Gastroesophageal sphincter (tissue), 4 donors: Measurements from ENCODE around the gene RABIF. TPM values are rescaled to one million over a fixed set of nuclear protein-coding genes. Genes with fewer than 3 reads are reported as not detected.

Experiments used
- ATAC-seq: fragments of 150-250 bp; one replicate; pipeline ENCODE4 v1.9.1; 2016; ENCODE audit warnings: mild to moderate bottlenecking, moderate library complexity
- H3K27ac ChIP-seq, 4 donors: fragments of 200-600 bp; sonication (generic) in 3 of 4; 1 replicate in 3 of 4; 2 replicates in 1 of 4; pipeline ENCODE4 v1.5.1; 2016 to 2019
- H3K27me3 ChIP-seq: fragments of 200-600 bp; sonication (generic); one replicate; pipeline ENCODE4 v1.5.1; 2019
- H3K36me3 ChIP-seq, 2 donors: fragments of 200-600 bp; sonication (generic); one replicate each; pipeline ENCODE4 v1.5.1; 2019; ENCODE audit warnings: control low read depth in 1 of 2
- H3K4me1 ChIP-seq, 3 donors: fragments of 200-600 bp; sonication (generic); 1 replicate in 2 of 3; 2 replicates in 1 of 3; pipeline ENCODE4 v1.5.1; 2016 to 2019; ENCODE audit warnings: control low read depth in 2 of 3
- H3K4me3 ChIP-seq, 2 donors: fragments of 200-600 bp; sonication (generic); one replicate each; pipeline ENCODE4 v1.5.1; 2019; ENCODE audit warnings: mild to moderate bottlenecking in 1 of 2, moderate library complexity in 1 of 2
- H3K9me3 ChIP-seq, 3 donors: fragments of 200-600 bp; sonication (generic); one replicate each; pipeline ENCODE4 v1.5.1; 2017 to 2019; ENCODE audit warnings: control low read depth in 2 of 3
- EP300 ChIP-seq: sonication (generic); formaldehyde crosslinking; IDR thresholded peaks from one replicate; pipeline ENCODE4 v1.6.1; 2017; ENCODE audit warnings: antibody characterized with exemption, mild to moderate bottlenecking
- POLR2A ChIP-seq, 2 donors: fragments of 450-650 bp; IDR thresholded peaks; one replicate each; pipeline ENCODE4 v1.6.1; 2017; ENCODE audit warnings: antibody characterized with exemption in 2 of 2, mild to moderate bottlenecking in 2 of 2, moderate library complexity in 1 of 2
- POLR2AphosphoS5 ChIP-seq: sonication (generic); formaldehyde crosslinking; IDR thresholded peaks from one replicate; pipeline ENCODE4 v1.6.1; 2017; ENCODE audit warnings: antibody characterized with exemption
- WGBS, 2 donors: methylation state at CpG; one replicate each; pipeline ENCODE4 v1.1.5; 2018; ENCODE audit warnings: low coverage in 1 of 2; 5-methylcytosine and 5-hydroxymethylcytosine counted together
- total RNA-seq, 4 donors: library from RNA; depleted of rRNA; stranded (reverse); fragments of >200 nt; gene quantifications; one replicate each; pipeline ENCODE4 v1.1.0, GENCODE V29; 2016
- TF ChIP-seq, protein P1 (sequence below), 4 experiments: fragments of 200-600 bp in 2 of 4; fragments of 450-650 bp in 2 of 4; sonication (generic) in 1 of 4; IDR thresholded peaks; one replicate each; pipeline ENCODE4 v1.5.1; 2017 to 2019; ENCODE audit warnings: antibody characterized with exemption in 4 of 4, mild to moderate bottlenecking in 2 of 4, moderate library complexity in 2 of 4

RABIF gene
- total RNA-seq, 4 donors from 2014 or later: 4.7 to 7.3 (median 6.1) TPM

DNA sequence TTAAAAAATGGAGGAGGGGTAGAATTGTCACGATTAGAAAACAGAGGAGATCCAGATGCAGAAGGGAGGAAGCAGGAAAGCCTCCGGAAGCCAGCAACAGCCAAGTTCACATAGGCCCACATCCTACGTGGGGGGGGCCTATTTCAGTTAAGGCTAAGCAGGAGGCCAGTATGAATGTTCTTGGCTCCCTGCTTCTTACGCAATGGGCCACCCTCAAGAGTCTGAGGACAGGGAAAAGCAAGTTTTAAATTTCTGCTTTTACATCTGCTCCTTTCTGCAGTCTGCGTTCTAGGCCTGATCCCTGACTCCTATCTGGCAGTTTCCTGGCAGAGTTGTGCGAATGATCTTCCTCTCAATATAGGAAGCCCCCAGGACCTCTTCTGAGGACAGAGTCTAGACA is 30.6 kb downstream of the RABIF start:
- H3K4me1 ChIP-seq: peaks cover 0 to 23% (median 3%) of the 10 kb centered on the region in 3 donors
- H3K9me3 ChIP-seq: no peaks in the 10 kb centered on the region
- peak; percentile 77 for ATAC-seq
- H3K27ac ChIP-seq: peak overlapping the region in 2 of 4 donors; percentile 44 to 64
- no peaks in the 10 kb centered on the region for H3K27me3 ChIP-seq
- no peaks in the 10 kb centered on the region for H3K36me3 ChIP-seq
- TF ChIP-seq POLR2AphosphoS5: peak; percentile 36
- no peak for TF ChIP-seq POLR2A (IDR thresholded peaks at IDR 0.05)
- no peak for TF ChIP-seq EP300
- TF ChIP-seq, protein P1, sequence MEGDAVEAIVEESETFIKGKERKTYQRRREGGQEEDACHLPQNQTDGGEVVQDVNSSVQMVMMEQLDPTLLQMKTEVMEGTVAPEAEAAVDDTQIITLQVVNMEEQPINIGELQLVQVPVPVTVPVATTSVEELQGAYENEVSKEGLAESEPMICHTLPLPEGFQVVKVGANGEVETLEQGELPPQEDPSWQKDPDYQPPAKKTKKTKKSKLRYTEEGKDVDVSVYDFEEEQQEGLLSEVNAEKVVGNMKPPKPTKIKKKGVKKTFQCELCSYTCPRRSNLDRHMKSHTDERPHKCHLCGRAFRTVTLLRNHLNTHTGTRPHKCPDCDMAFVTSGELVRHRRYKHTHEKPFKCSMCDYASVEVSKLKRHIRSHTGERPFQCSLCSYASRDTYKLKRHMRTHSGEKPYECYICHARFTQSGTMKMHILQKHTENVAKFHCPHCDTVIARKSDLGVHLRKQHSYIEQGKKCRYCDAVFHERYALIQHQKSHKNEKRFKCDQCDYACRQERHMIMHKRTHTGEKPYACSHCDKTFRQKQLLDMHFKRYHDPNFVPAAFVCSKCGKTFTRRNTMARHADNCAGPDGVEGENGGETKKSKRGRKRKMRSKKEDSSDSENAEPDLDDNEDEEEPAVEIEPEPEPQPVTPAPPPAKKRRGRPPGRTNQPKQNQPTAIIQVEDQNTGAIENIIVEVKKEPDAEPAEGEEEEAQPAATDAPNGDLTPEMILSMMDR (IDR thresholded peaks at IDR 0.05): no peak
- no peak overlapping the region for H3K4me3 ChIP-seq
- 54 to 60% methylated on average over 2 to 5 of the region's 6 CpGs for WGBS, 2 donors

DNA sequence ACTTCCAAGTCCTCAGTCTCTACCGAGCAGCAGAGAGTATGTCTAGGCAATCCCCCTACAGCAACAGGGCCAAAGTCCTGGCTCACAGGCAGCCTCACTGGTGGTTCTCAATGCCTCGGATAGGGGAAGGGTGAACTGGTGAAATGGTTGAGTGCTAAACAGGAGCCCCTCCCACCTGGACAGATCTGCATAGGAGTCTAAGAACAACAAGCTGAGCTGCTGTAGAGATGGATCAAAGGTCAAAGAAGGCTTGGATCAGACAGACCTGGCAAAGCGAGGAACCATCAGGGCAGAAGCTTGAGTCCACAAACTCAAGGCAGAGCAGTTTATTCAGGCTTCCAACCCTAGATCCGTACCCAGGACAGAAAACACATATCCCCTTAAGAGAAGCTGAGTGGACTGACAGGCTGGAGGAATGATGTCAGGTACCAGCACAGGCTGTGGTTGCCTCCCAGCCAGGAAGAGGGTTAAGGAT is 31.8 kb downstream of the RABIF start:
- no peak for TF ChIP-seq POLR2AphosphoS5
- TF ChIP-seq EP300: no peak
- TF ChIP-seq, protein P1 (IDR thresholded peaks at IDR 0.05): no peak
- TF ChIP-seq POLR2A (IDR thresholded peaks at IDR 0.05): no peak
- Histone ChIP-seq H3K27ac (no peak overlapping the region), H3K36me3 (no peaks in the 10 kb centered on the region), H3K4me3 (no peak overlapping the region), H3K9me3 (no peaks in the 10 kb centered on the region), H3K4me1 (peaks cover 0 to 23% (median 3%) of the 10 kb centered on the region in 3 donors), H3K27me3 (no peaks in the 10 kb centered on the region)
- ATAC-seq: no peak
- 50 to 72% methylated on average over 2 to 3 of the region's 4 CpGs for WGBS, 2 donors

DNA sequence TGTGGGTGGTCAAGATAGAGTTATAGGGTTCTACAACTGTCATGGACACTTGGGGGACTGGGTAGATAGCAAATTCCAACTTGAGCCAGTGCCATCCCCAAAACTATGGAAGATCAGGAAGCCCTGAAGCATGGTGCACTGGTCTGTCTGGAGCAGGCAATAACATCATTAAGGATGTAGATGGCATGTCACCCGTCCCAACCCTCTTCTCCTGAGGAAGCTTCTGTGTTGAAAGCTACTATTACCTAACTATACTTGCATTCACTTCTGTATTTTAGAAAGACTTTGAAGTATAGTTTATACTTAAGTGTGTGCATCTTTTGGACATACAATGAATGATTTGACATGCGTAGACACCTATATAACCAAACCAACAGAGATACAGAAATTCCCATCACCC is 32.9 kb downstream of the RABIF start:
- Histone ChIP-seq H3K9me3 (no peaks in the 10 kb centered on the region), H3K27me3 (no peaks in the 10 kb centered on the region), H3K27ac (no peak overlapping the region), H3K4me3 (no peak overlapping the region), H3K36me3 (no peaks in the 10 kb centered on the region), H3K4me1 (peaks cover 0 to 15% (median 0%) of the 10 kb centered on the region in 3 donors)
- no peak for ATAC-seq
- 92 to 100% methylated on average over 1 to 2 of the region's 2 CpGs for WGBS, 2 donors
- TF ChIP-seq POLR2A (IDR thresholded peaks at IDR 0.05) (no peak), EP300 (no peak), POLR2AphosphoS5 (no peak)
- TF ChIP-seq, protein P1 (IDR thresholded peaks at IDR 0.05): no peak

DNA sequence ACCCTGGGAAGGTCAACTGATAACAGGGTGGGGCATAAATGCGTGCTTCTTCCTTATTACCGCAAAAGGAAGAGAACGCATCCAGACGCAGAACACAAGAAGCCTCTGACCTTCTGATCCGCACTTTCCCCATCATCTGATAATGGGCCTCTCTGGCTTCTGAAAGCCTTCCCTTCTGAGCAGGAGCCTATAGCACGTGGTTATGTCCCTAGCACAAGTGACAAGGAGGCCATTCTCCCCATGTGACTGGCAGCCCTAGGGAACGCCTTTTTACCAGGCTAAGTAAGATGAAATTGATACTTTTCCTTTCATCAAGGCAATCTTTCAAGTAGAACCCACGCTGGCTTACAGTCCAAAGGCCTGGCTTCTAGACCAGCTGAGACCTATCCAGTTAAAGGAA is 34.2 kb downstream of the RABIF start:
- no peaks in the 10 kb centered on the region for H3K9me3 ChIP-seq
- no peak for ATAC-seq
- 86 to 91% methylated on average over 6 to 7 of the region's 8 CpGs for WGBS, 2 donors
- TF ChIP-seq, protein P1 (IDR thresholded peaks at IDR 0.05): no peak
- no peak for TF ChIP-seq POLR2AphosphoS5
- TF ChIP-seq EP300: no peak
- H3K27me3 ChIP-seq: no peaks in the 10 kb centered on the region
- H3K36me3 ChIP-seq: no peaks in the 10 kb centered on the region
- H3K27ac ChIP-seq: no peak overlapping the region
- H3K4me1 ChIP-seq: peaks cover 0 to 7% (median 0%) of the 10 kb centered on the region in 3 donors
- no peak overlapping the region for H3K4me3 ChIP-seq

DNA sequence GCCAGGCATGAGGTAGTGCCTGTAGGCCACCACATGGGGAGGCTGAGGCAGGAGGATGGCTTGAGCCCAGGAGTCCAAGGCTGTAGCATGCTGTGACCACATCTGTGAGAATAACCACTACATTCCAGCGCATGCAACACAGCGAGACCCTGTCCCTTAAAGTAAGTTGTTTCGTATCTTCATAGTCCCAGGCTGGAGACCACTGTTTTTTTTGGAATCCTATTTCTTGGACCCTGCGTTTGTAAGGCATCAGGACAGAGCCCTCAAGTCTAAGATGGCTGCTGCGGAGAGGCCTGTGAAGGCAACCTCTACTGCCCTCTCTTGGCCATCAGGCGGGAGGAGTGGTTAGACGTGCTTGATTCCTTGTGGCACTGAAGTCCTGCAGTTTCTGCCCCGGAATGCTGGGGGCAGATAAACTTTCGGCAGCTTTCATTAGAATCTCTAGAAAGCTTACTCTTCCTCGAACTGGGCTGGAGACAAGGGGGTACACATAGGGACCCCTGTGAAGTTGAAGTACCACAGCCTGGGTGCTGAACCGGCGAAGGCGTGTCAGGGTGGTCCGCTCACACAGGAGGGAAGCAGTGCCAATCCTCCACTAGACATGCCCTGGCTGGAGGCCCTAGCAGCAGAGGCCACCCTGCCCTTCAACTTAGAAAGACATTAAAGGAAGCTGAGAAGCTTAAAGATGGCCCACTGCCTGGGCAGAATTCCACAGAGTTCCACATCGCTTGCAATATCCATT is 36.6 kb downstream of the RABIF start:
- no peaks in the 10 kb centered on the region for H3K36me3 ChIP-seq
- H3K27ac ChIP-seq: no peak overlapping the region
- H3K9me3 ChIP-seq: no peaks in the 10 kb centered on the region
- 82% methylated on average over 4 of the region's 15 CpGs; no CpG with 5 or more reads in 1 of the 2 donors for WGBS, 2 donors
- TF ChIP-seq, protein P1 (IDR thresholded peaks at IDR 0.05): peak in 1 of 4 experiments; percentile 17
- TF ChIP-seq EP300: no peak
- no peaks in the 10 kb centered on the region for H3K4me1 ChIP-seq
- ATAC-seq: no peak
- H3K27me3 ChIP-seq: no peaks in the 10 kb centered on the region
- H3K4me3 ChIP-seq: no peak overlapping the region
